Activated naive CD8-positive, alpha-beta T cell (primary cell): ENCODE data around the gene PRDX3.

Experiments used
- H3K27ac Mint-ChIP-seq: one replicate; pipeline ENCODE4 v1.8.0; 2021; ENCODE audit warnings: mixed read lengths
- H3K27me3 Mint-ChIP-seq: one replicate; pipeline ENCODE4 v1.8.0; 2021; ENCODE audit warnings: mixed read lengths
- H3K36me3 Mint-ChIP-seq: one replicate; pipeline ENCODE4 v1.8.0; 2021; ENCODE audit warnings: mixed read lengths
- H3K4me1 Mint-ChIP-seq: one replicate; pipeline ENCODE4 v1.8.0; 2021; ENCODE audit warnings: low read depth, mixed read lengths
- H3K4me3 Mint-ChIP-seq: one replicate; pipeline ENCODE4 v1.8.0; 2021; ENCODE audit warnings: mild to moderate bottlenecking, mixed read lengths
- H3K9me3 Mint-ChIP-seq: one replicate; pipeline ENCODE4 v1.8.0; 2021; ENCODE audit warnings: low read depth, mixed read lengths

Gene PRDX3

GRCh38 chr10:119178372-119179119, at the start of gene PRDX3:
PRDX3 (minus strand) TSS chr10:119178812; CDS start chr10:119178790, 22 bp downstream.
- Mint-ChIP-seq H3K36me3 (peaks cover 6% of the 10 kb centered on the region), H3K27ac (peak within 1 kb of the TSS; percentile 98), H3K4me1 (peaks cover 39% of the 10 kb centered on the region), H3K4me3 (peak within 1 kb of the TSS; percentile 97), H3K27me3 (no peaks in the 10 kb centered on the region), H3K9me3 (no peaks in the 10 kb centered on the region)

DNA sequence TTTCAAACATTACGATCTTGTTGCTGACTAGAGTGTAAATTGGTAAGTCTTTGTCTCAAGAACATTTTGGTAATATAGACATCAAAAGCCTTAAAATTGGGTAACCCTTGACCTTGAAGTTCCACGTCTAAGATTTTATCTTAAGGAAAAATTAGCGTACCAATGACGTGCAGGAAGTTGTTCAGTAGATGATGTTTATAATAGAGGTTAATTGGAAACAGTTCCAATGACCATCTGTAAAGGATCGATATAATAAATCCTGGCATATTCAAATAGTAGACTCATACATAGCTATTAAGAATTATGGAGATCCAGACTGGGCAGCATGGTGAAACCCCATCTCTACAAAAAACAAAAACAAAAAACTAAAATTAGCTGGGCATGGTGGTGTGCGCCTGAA, 49.2 kb upstream of the PRDX3 start:
- Mint-ChIP-seq H3K27me3 (no peaks in the 10 kb centered on the region), H3K4me3 (no peak overlapping the region), H3K9me3 (peaks cover 3% of the 10 kb centered on the region), H3K4me1 (peaks cover 33% of the 10 kb centered on the region), H3K27ac (no peak overlapping the region), H3K36me3 (peaks cover 16% of the 10 kb centered on the region)

DNA sequence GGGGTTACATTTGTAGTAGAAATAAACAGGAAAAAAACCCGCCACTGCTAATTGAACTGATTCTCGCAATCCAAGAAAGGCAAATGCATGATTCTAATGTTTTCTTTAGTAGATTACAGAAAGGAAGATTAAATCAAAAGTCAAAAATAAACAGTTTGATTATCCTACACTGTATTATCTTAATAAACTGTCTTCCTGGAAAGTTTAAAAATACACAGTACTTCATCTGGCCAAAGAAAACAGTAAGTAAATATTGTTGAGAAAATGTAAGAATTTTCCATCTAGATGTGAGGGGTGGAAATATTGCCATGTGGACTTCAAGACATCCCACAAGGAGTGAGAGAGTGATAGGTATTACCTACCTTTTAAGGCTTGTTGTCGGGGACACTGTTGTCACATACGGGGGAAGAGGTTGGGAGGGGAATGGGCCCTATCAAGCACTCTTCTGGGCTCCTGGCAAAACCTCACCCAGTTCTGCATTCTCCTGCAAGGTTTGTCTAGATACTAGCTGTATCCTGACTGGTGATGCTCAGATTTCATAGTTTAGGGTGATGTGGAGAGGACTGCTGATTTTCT, 46.6 kb upstream of the PRDX3 start:
- Mint-ChIP-seq H3K27me3 (no peaks in the 10 kb centered on the region), H3K4me1 (peaks cover 32% of the 10 kb centered on the region), H3K36me3 (peaks cover 11% of the 10 kb centered on the region), H3K4me3 (no peak overlapping the region), H3K27ac (no peak overlapping the region), H3K9me3 (no peaks in the 10 kb centered on the region)

GRCh38 chr10:119222966-119223386, 44.4 kb upstream of the PRDX3 start:
- peaks cover 6% of the 10 kb centered on the region for H3K36me3 Mint-ChIP-seq
- no peak overlapping the region for H3K4me3 Mint-ChIP-seq
- no peaks in the 10 kb centered on the region for H3K9me3 Mint-ChIP-seq
- no peaks in the 10 kb centered on the region for H3K27me3 Mint-ChIP-seq
- H3K4me1 Mint-ChIP-seq, result peaks cover 31% of the 10 kb centered on the region
- no peak overlapping the region for H3K27ac Mint-ChIP-seq

- Mint-ChIP-seq H3K9me3 (no peaks in the 10 kb centered on the region), H3K4me1 (peaks cover 34% of the 10 kb centered on the region), H3K27ac (peak overlapping the region; percentile 5), H3K36me3 (peaks cover 6% of the 10 kb centered on the region), H3K4me3 (no peak overlapping the region), H3K27me3 (no peaks in the 10 kb centered on the region)
Observed at GRCh38 chr10:119222537-119222936, 43.9 kb upstream of the PRDX3 start.

DNA sequence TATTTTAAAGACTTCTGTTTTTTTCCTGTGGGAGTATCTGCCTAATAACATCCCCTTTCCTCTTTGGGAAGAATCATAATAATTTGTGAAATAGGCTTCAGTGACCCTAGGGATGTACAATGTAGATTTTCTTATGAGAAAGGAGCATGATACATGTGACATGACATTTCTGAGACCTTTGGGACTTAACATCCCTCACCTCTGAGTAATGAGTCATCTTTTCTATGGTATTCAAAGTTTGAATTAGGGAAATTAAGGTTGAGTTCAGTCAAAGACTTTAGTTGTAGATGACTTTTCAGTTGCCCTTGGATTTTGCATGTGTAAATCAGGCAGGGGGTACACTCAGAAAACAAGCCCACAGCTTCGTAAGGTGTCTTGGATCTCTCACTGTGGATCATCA, 43.1 kb upstream of the PRDX3 start:
- Mint-ChIP-seq H3K4me3 (peak overlapping the region; percentile 61), H3K27ac (peak overlapping the region; percentile 92)

GRCh38 chr10:119221201-119221600, 42.6 kb upstream of the PRDX3 start:
- Mint-ChIP-seq H3K27ac (no peak overlapping the region), H3K27me3 (no peaks in the 10 kb centered on the region), H3K9me3 (no peaks in the 10 kb centered on the region), H3K4me3 (no peak overlapping the region), H3K36me3 (peaks cover 6% of the 10 kb centered on the region), H3K4me1 (peaks cover 38% of the 10 kb centered on the region)

More for the DNA sequence above, 43.1 kb upstream of the PRDX3 start:
- Mint-ChIP-seq H3K36me3 (peaks cover 6% of the 10 kb centered on the region), H3K4me1 (peaks cover 38% of the 10 kb centered on the region), H3K9me3 (no peaks in the 10 kb centered on the region), H3K27me3 (no peaks in the 10 kb centered on the region)

GRCh38 chr10:119219871-119220270, 41.3 kb upstream of the PRDX3 start:
- no peak overlapping the region for H3K27ac Mint-ChIP-seq

DNA sequence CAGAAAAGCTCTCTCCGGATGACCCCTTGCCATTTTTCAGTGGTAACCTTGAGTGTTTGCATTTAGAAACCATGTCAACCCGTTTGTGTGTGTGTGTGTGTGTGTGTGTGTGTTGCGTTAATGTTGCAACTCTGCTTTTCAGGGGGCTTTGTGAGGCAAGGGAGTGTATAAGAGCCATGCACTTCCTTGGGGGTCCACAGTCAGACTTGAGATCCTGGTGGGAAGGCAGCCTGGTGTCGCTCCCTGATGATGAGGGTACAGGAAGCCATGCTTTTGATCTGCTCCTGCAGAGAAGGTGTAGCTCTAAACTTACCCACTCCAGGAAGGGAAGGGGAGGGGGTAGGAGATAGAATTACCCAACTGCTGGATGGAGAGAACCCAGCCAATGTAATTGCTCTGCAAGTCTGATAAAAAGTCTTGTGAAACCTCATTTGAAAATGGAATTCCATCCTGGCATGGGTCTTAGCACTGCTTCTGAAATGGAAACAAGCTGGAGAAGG, 39.4 kb upstream of the PRDX3 start:
- H3K9me3 Mint-ChIP-seq, result no peaks in the 10 kb centered on the region
- no peaks in the 10 kb centered on the region for H3K27me3 Mint-ChIP-seq
- no peak overlapping the region for H3K27ac Mint-ChIP-seq
- no peak overlapping the region for H3K4me3 Mint-ChIP-seq
- peaks cover 48% of the 10 kb centered on the region for H3K4me1 Mint-ChIP-seq
- peaks cover 6% of the 10 kb centered on the region for H3K36me3 Mint-ChIP-seq

More at GRCh38 chr10:119219871-119220270, 41.3 kb upstream of the PRDX3 start:
- no peak overlapping the region for H3K4me3 Mint-ChIP-seq
- peaks cover 39% of the 10 kb centered on the region for H3K4me1 Mint-ChIP-seq
- peaks cover 6% of the 10 kb centered on the region for H3K36me3 Mint-ChIP-seq
- H3K9me3 Mint-ChIP-seq, result no peaks in the 10 kb centered on the region
- no peaks in the 10 kb centered on the region for H3K27me3 Mint-ChIP-seq

DNA sequence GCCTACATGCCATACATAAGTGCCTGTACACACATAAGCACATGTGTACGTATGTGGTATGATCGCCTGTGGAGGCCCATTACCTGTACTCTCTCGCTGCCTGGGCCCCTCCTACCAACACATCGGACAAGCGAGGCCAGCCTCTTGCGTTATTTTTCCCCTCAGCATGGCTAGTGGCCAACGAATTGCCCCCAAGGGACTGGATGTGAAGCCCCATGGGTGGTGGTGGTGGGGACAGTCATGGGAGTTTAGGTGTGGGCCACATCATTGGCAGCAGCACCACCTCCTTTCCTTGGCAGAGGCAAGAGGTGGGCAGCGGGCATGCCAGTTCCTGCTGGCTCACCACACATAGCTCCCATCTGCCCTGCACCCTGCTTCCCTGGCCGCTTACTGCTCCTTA, 38.8 kb upstream of the PRDX3 start:
- Mint-ChIP-seq H3K4me3 (no peak overlapping the region), H3K27me3 (no peaks in the 10 kb centered on the region), H3K36me3 (peaks cover 6% of the 10 kb centered on the region), H3K9me3 (no peaks in the 10 kb centered on the region), H3K4me1 (peaks cover 50% of the 10 kb centered on the region), H3K27ac (no peak overlapping the region)

- Mint-ChIP-seq H3K4me1 (peaks cover 51% of the 10 kb centered on the region), H3K4me3 (no peak overlapping the region), H3K9me3 (no peaks in the 10 kb centered on the region), H3K36me3 (peaks cover 2% of the 10 kb centered on the region), H3K27ac (peak overlapping the region; percentile 34), H3K27me3 (no peaks in the 10 kb centered on the region)
Observed at GRCh38 chr10:119216127-119216526, 37.5 kb upstream of the PRDX3 start.

DNA sequence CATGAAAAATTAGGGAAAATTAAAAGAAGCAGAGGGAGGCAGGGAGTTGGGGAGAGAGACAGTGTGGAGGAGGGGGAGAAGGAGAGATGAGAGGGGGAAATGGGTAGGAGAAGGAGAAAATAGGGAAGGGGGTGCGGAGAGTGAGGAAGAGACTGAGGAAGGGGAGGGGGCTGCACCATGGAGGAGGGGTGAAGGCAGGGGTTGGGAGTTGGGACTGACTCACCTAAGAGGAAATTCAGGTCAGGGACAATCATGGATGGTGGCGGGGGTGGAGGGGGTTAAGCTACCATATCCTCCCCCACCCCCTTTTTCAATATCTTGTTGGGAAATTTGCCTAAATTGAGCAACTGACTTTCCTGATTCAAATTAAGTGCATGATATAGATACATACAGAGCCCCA, 36.8 kb upstream of the PRDX3 start:
- Mint-ChIP-seq H3K4me1 (peaks cover 57% of the 10 kb centered on the region), H3K27ac (no peak overlapping the region), H3K4me3 (no peak overlapping the region), H3K27me3 (no peaks in the 10 kb centered on the region), H3K9me3 (no peaks in the 10 kb centered on the region), H3K36me3 (no peaks in the 10 kb centered on the region)

GRCh38 chr10:119211625-119212441, 33.2 kb upstream of the PRDX3 start:
- Mint-ChIP-seq H3K27me3 (no peaks in the 10 kb centered on the region), H3K36me3 (no peaks in the 10 kb centered on the region), H3K4me1 (peaks cover 69% of the 10 kb centered on the region), H3K27ac (peak overlapping the region; percentile 95), H3K9me3 (no peaks in the 10 kb centered on the region), H3K4me3 (peak overlapping the region; percentile 77)

GRCh38 chr10:119211176-119211575, 32.6 kb upstream of the PRDX3 start:
- Mint-ChIP-seq H3K4me3 (peak overlapping the region; percentile 77), H3K27ac (peak overlapping the region; percentile 95), H3K36me3 (no peaks in the 10 kb centered on the region), H3K27me3 (no peaks in the 10 kb centered on the region), H3K4me1 (peaks cover 74% of the 10 kb centered on the region), H3K9me3 (no peaks in the 10 kb centered on the region)

DNA sequence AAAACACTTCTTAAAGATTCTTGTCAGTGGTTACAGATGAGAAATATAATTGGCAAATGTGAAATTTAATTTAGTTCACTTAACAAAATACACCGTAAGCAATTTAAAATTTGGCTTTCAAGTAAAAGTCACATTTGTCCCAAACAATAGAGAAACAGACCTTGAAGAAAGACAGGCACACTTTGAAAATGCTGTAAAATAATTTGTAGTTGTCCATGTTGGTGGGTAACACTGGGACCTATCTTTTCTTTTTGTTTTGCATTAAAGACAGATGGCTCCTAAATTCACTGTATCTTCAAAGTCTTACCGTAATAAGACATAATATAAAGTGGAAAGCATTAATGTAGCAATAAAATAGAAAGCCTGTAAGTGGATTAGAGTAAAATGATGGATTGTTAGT, 32.0 kb upstream of the PRDX3 start:
- Mint-ChIP-seq H3K9me3 (no peaks in the 10 kb centered on the region), H3K4me1 (peaks cover 72% of the 10 kb centered on the region), H3K36me3 (no peaks in the 10 kb centered on the region), H3K4me3 (peak overlapping the region; percentile 77), H3K27me3 (no peaks in the 10 kb centered on the region), H3K27ac (peak overlapping the region; percentile 95)
